Common myeloid progenitor, CD34-positive (primary cell): ENCODE data around the gene RNGTT.

ENCODE experiments used
- CTCF ChIA-PET: fragments of 350-600 bp; sonication (Branson Sonifier 250); formaldehyde crosslinking; loops from one replicate; lab custom pipeline; 2021; ENCODE audit warnings: antibody characterized with exemption; lab: Charles Lee
- POLR2A ChIA-PET: fragments of 350-600 bp; sonication (Branson Sonifier 250); formaldehyde crosslinking; loops from one replicate; lab custom pipeline; 2021; ENCODE audit warnings: antibody characterized with exemption; lab: Charles Lee
- DNase-seq, 3 donors: peaks; one replicate each; pipeline versions ENCODE4 v3.0.0 to v3.0.0-alpha.2; 2013
- H3K27ac ChIP-seq, 2 experiments: 1 replicate in 1 of 2; 2 replicates in 1 of 2; pipeline ENCODE4 v1.7.0; 2013; ENCODE audit warnings: inconsistent platforms in 2 of 2, low read length in 2 of 2, mild to moderate bottlenecking in 2 of 2, low read depth in 1 of 2, moderate library complexity in 1 of 2; ENCODE audit not compliant: severe bottlenecking in 2 of 2, insufficient read depth in 1 of 2, poor library complexity in 1 of 2
- H3K27me3 ChIP-seq, 5 experiments: replicated peaks in 2 of 5; 1 replicate in 3 of 5; 2 replicates in 2 of 5; pipeline versions ENCODE4 v1.6.1 to v1.7.0; 2013; ENCODE audit warnings: low read length in 4 of 5, mild to moderate bottlenecking in 2 of 5, moderate library complexity in 2 of 5, inconsistent platforms in 1 of 5; ENCODE audit not compliant: insufficient read depth in 5 of 5, control insufficient read depth in 4 of 5
- H3K36me3 ChIP-seq, 4 experiments: 1 replicate in 2 of 4; 2 replicates in 2 of 4; pipeline versions ENCODE4 v1.6.1 to v1.7.0; 2013; ENCODE audit warnings: low read length in 3 of 4, control low read depth in 1 of 4, mild to moderate bottlenecking in 1 of 4; ENCODE audit not compliant: control insufficient read depth in 4 of 4, insufficient read depth in 4 of 4
- H3K4me1 ChIP-seq, 4 experiments: 1 replicate in 3 of 4; 2 replicates in 1 of 4; pipeline versions ENCODE4 v1.6.1 to v1.7.1; 2013; ENCODE audit warnings: low read length in 3 of 4, mild to moderate bottlenecking in 3 of 4, control low read depth in 1 of 4, inconsistent platforms in 1 of 4, moderate library complexity in 1 of 4; ENCODE audit not compliant: control insufficient read depth in 4 of 4, insufficient read depth in 4 of 4; ENCODE audit errors: control extremely low read depth in 1 of 4
- H3K4me3 ChIP-seq, 7 experiments: 1 replicate in 4 of 7; 2 replicates in 3 of 7; pipeline versions ENCODE4 v1.5.1 to v1.7.0; 2013; ENCODE audit warnings: mild to moderate bottlenecking in 7 of 7, low read length in 6 of 7, moderate library complexity in 6 of 7, inconsistent platforms in 2 of 7, low read depth in 2 of 7, control low read depth in 1 of 7; ENCODE audit not compliant: insufficient read depth in 4 of 7, control insufficient read depth in 1 of 7; ENCODE audit errors: extremely low read depth in 1 of 7
- H3K9me3 ChIP-seq, 5 experiments: 1 replicate in 4 of 5; 2 replicates in 1 of 5; pipeline versions ENCODE4 v1.6.1 to v1.7.1; 2013; ENCODE audit warnings: low read length in 4 of 5, mild to moderate bottlenecking in 2 of 5, inconsistent platforms in 1 of 5, low read depth in 1 of 5, moderate library complexity in 1 of 5; ENCODE audit not compliant: control insufficient read depth in 4 of 5, insufficient read depth in 2 of 5; ENCODE audit errors: control extremely low read depth in 1 of 5
- WGBS: methylation state at CpG from one replicate; pipeline ENCODE4 v1.1.5; 2013; ENCODE audit not compliant: insufficient coverage; 5-methylcytosine and 5-hydroxymethylcytosine counted together

The RNGTT gene

DNA sequence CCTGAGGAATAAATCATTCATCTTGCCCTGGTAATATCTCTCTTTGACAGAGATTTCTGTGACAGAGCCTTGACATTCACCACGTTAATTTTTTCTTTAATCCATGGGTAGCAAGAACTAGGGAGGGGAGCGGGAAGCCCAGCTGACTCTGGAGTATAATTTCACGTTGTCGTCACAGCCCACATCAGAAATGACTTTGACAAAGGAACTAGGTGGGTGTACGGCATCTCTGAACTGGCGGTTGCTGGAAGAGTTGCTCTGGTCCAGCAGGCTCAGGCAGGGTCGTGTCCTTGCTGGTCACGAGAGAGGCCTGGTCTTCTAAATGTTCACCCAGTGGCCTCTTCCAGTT is 400.2 kb downstream of the RNGTT start:
- Histone ChIP-seq H3K27ac (no peak overlapping the region), H3K4me1 (peaks cover 0 to 16% (median 9%) of the 10 kb centered on the region in 4 experiments), H3K9me3 (no peaks in the 10 kb centered on the region), H3K36me3 (no peaks in the 10 kb centered on the region), H3K4me3 (no peak overlapping the region), H3K27me3 (no peaks in the 10 kb centered on the region)
- ChIA-PET CTCF (no interaction called here), POLR2A (no interaction called here)
- 92% methylated on average over 7 of the region's 8 CpGs for WGBS
- no peak for DNase-seq

GRCh38 chr6:88562353-88563276 is 400.8 kb downstream of the RNGTT start:
- Histone ChIP-seq H3K27me3 (no peaks in the 10 kb centered on the region), H3K4me3 (no peak overlapping the region), H3K36me3 (no peaks in the 10 kb centered on the region), H3K4me1 (peaks cover 0 to 16% (median 9%) of the 10 kb centered on the region in 4 experiments), H3K9me3 (no peaks in the 10 kb centered on the region), H3K27ac (no peak overlapping the region)
- ChIA-PET POLR2A (no interaction called here), CTCF (interaction anchor here (0.6 kb wide), 1 partner anchor 250 kb away, joined by 3 read pairs; no protein-coding TSS in a partner anchor)
- no peak for DNase-seq
- 97% methylated on average over 12 of the region's 18 CpGs for WGBS

DNA sequence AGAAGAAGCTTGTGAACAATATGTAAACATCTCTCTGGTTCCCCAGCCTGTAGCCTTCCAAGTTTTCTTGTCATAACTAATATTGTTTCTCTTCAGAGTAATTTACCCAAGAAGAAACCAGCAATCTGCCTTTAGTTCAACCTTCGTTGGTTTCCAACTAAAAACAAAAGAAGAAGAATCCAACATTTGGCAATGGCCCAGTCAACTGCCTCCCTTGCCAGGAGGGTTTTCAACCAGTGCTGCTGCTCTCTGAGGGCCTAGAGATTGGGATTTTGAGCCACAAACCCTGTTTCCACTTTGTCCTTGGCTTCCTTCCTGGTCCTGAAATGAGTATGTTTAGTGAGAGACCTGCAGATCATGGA is 401.5 kb downstream of the RNGTT start:
- H3K9me3 ChIP-seq = no peaks in the 10 kb centered on the region
- ChIA-PET CTCF (interaction anchor here (0.6 kb wide), 2 partner anchors 14 to 250 kb away, joined by 3 to 4 read pairs; no protein-coding TSS in a partner anchor), POLR2A (no interaction called here)

GRCh38 chr6:88561034-88561953 is 402.1 kb downstream of the RNGTT start:
- Histone ChIP-seq H3K4me3 (no peak overlapping the region), H3K36me3 (no peaks in the 10 kb centered on the region), H3K27ac (no peak overlapping the region), H3K27me3 (no peaks in the 10 kb centered on the region), H3K9me3 (no peaks in the 10 kb centered on the region), H3K4me1 (peaks cover 0 to 16% (median 9%) of the 10 kb centered on the region in 4 experiments)
- ChIA-PET POLR2A (no interaction called here), CTCF (interaction anchor here (0.6 to 0.9 kb wide), 2 partner anchors 14 to 92 kb away, joined by 3 to 4 read pairs; no protein-coding TSS in a partner anchor)
- WGBS = 6% methylated on average over 6 of the region's 10 CpGs
- DNase-seq = peak in 2 of 3 donors; percentile 10 to 23

More for the DNA sequence above, 401.5 kb downstream of the RNGTT start:
- peaks cover 0 to 16% (median 9%) of the 10 kb centered on the region in 4 experiments for H3K4me1 ChIP-seq
- DNase-seq = no peak
- 55% methylated on average over 1 of the region's 1 CpG for WGBS
- no peak overlapping the region for H3K4me3 ChIP-seq
- H3K27ac ChIP-seq = no peak overlapping the region
- no peaks in the 10 kb centered on the region for H3K27me3 ChIP-seq
- H3K36me3 ChIP-seq = no peaks in the 10 kb centered on the region
